Activated CD4-positive, alpha-beta memory T cell treated with anti-CD3 and anti-CD28 coated beads for 36 hours (primary cell): ENCODE measurements around the gene EFNA5. TPM values are rescaled to one million over a fixed set of nuclear protein-coding genes. Genes with fewer than 3 reads are reported as not detected.

Experiments
- CTCF ChIA-PET: fragments of 350-600 bp; sonication (Branson Sonifier 250); formaldehyde crosslinking; loops from one replicate; lab custom pipeline; 2021; ENCODE audit warnings: antibody characterized with exemption, inconsistent platforms; lab: Charles Lee
- POLR2A ChIA-PET: fragments of 350-600 bp; sonication (Branson Sonifier 250); formaldehyde crosslinking; loops from one replicate; lab custom pipeline; 2021; ENCODE audit warnings: antibody characterized with exemption; lab: Charles Lee
- DNase-seq: peaks from one replicate; pipeline ENCODE4 v3.0.0-alpha.2; 2020
- H3K27ac Mint-ChIP-seq: one replicate; pipeline ENCODE4 v1.8.0; 2021; ENCODE audit warnings: mixed read lengths
- H3K27me3 Mint-ChIP-seq: one replicate; pipeline ENCODE4 v1.8.0; 2021; ENCODE audit warnings: mixed read lengths
- H3K36me3 Mint-ChIP-seq: one replicate; pipeline ENCODE4 v1.8.0; 2021; ENCODE audit warnings: mixed read lengths
- H3K4me1 Mint-ChIP-seq: one replicate; pipeline ENCODE4 v1.8.0; 2021; ENCODE audit warnings: low read depth, mixed read lengths
- H3K4me3 Mint-ChIP-seq: one replicate; pipeline ENCODE4 v1.8.0; 2021; ENCODE audit warnings: mild to moderate bottlenecking, mixed read lengths
- H3K9me3 Mint-ChIP-seq: one replicate; pipeline ENCODE4 v1.8.0; 2021; ENCODE audit warnings: mixed read lengths
- intact Hi-C: fragments of 100-400 bp; cut with micrococcal nuclease; formaldehyde crosslinking; loops from one replicate; pipeline ENCODE4 v1.15.1; 2023
- total RNA-seq, 2 experiments: library from RNA; stranded (reverse); gene quantifications; one replicate each; pipeline ENCODE4 v1.2.3, GENCODE V29; 2021

Gene EFNA5
- total RNA-seq, 2 experiments from 2014 or later, result not detected

DNA sequence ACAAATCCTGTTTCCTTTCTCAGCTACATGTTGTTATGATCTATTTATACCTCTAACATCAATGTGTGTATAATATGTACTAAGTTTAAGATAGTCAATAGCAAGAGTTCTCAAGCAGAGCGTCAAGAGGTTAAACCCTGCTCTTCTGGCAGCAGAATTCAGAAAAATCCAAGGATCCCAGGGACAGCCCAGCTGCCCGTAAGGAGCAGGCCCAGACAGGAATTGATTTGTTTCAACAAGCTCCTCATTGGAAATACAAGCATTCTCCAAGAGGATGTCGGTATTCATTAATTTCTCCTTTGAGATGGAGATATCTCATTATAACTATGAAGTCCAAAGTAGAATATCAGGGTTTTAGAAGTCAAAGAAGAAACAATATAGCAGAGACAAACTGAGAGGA is 14.9 kb downstream of the EFNA5 start:
- intact Hi-C loops, result no loop called here

DNA sequence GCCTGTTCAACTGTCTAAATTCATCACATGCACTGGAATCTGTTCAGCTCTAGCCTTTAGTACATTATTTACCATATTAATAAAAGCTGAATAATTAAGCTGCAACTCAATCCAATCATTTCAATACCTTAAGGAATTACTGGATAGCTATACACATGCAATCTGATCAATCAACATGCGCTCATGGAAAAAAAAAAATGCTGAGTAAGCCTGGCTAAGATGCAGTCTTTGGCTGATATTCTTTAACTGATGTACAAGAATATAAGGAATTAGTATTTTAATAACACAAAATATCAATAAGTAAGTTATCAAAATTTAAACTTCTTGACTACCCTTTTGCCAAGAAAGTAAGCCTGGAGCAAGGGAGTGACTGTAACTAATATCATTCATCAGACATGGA is 15.9 kb downstream of the EFNA5 start:
- no peak for DNase-seq
- Mint-ChIP-seq H3K27ac (no peak overlapping the region), H3K36me3 (no peaks in the 10 kb centered on the region), H3K27me3 (peaks cover 6% of the 10 kb centered on the region), H3K4me3 (no peak overlapping the region), H3K4me1 (no peaks in the 10 kb centered on the region), H3K9me3 (no peaks in the 10 kb centered on the region)
- intact Hi-C loops, result no loop called here
- ChIA-PET POLR2A (no interaction called here), CTCF (no interaction called here)

More for the DNA sequence above, 14.9 kb downstream of the EFNA5 start:
- CTCF ChIA-PET, result no interaction called here
- Mint-ChIP-seq H3K4me1 (no peaks in the 10 kb centered on the region), H3K27ac (no peak overlapping the region), H3K27me3 (peaks cover 6% of the 10 kb centered on the region), H3K4me3 (no peak overlapping the region), H3K9me3 (no peaks in the 10 kb centered on the region), H3K36me3 (no peaks in the 10 kb centered on the region)
- POLR2A ChIA-PET, result no interaction called here
- no peak for DNase-seq

DNA sequence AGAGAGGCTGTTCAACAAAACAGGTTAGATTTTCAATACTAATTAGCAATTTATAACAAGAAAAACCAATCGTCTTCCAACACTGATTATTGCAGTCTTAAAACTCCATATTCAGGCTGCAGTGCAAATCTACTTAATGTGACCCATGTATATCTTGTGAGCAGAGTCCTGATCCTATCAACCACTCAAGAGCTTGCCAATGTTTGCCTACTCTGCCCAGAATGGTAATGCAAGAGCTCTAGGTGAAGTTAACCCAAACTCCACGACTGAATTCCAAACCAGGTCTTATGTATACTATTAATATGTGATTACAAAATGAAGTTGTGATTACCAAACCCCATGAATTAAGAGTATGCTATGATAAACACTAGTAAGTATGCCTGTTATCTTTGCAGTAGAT is 17.1 kb downstream of the EFNA5 start:
- no peak overlapping the region for H3K4me3 Mint-ChIP-seq
- ChIA-PET POLR2A (no interaction called here), CTCF (no interaction called here)
- no peak overlapping the region for H3K27ac Mint-ChIP-seq
- H3K36me3 Mint-ChIP-seq, result no peaks in the 10 kb centered on the region
- H3K9me3 Mint-ChIP-seq, result no peaks in the 10 kb centered on the region
- no peaks in the 10 kb centered on the region for H3K4me1 Mint-ChIP-seq
- DNase-seq, result no peak
- peaks cover 3% of the 10 kb centered on the region for H3K27me3 Mint-ChIP-seq
- intact Hi-C loops, result no loop called here

DNA sequence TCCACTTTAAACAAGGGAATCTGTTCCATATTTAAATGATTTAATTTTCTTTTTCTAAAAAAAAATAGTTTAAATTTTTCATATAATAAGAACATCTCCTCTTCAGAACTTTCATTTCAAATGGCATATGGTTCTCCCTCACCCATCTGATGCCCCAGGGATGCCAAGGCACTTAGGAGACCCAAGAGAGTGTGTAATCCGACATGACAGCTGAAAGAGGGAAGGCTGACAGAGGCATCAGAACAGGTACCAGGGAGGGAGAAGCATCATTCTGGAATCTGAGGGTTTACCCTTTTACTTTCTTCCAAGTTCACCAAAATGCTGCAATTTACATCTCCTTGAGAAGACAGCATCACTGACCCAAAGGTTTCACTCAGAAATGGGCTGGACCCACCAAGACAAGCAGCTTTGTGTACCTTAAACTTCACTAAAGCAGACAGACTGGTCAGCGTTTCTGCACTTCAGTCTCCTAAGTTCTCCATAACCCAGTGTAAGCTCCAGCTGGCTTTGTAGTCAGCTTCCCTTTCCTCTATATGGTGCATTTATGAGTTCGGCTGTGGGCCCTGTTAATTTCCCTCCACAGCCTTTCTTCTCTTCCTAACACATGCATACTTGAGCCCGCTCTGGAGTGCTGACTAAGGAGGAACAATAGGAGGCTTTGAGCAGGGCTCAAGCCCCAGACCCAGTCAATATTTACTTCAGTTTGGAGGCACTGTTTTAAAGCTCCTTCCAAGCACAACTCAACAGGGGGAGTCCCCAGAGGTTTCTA is 17.7 kb downstream of the EFNA5 start:
- H3K36me3 Mint-ChIP-seq, result no peaks in the 10 kb centered on the region
- H3K9me3 Mint-ChIP-seq, result no peaks in the 10 kb centered on the region
- peaks cover 3% of the 10 kb centered on the region for H3K27me3 Mint-ChIP-seq
- H3K27ac Mint-ChIP-seq, result no peak overlapping the region
- DNase-seq, result no peak
- no peak overlapping the region for H3K4me3 Mint-ChIP-seq
- POLR2A ChIA-PET, result no interaction called here
- H3K4me1 Mint-ChIP-seq, result no peaks in the 10 kb centered on the region
- intact Hi-C loops, result no loop called here
- CTCF ChIA-PET, result no interaction called here

DNA sequence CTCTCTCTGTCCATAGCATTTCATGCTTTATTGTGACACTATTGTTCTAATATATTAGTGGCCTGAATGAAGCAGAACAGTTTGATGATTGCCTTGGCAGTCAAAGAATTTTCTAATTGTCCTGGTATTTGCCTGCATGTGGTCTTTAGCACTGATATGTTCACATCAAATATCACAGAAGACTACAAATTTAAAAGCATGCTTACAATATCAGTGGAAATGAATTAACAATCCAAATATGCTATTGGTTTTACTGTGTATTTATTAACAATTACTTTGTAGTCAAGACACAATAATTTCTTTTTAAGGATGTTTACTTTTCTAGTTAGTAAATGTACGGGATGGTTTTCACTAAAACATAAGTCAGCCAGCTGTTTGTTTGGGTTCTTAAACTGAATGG is 18.3 kb downstream of the EFNA5 start:
- Mint-ChIP-seq H3K9me3 (no peaks in the 10 kb centered on the region), H3K27ac (no peak overlapping the region), H3K4me3 (no peak overlapping the region), H3K27me3 (peaks cover 3% of the 10 kb centered on the region), H3K36me3 (no peaks in the 10 kb centered on the region), H3K4me1 (no peaks in the 10 kb centered on the region)
- CTCF ChIA-PET, result no interaction called here
- POLR2A ChIA-PET, result no interaction called here
- intact Hi-C loops, result no loop called here
- DNase-seq, result no peak

DNA sequence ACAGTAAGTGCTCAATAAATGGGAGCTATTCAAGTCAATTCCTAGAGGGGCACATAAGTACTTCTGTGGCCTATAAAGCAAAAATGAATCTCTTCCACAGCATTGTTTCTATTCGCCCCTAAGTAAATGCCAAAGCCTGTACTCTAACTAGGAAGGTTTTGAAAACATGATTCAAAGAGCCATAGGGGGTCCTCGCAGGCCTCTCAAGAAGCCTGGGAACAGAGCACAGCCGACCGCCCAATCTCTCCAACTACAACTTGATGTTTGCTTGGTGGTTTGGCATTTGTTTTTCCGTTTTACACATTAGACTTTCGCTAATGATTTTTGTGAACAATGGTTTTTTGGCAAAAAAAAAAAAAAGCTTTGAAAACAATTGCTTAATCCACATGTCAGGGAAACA is 19.4 kb downstream of the EFNA5 start:
- Mint-ChIP-seq H3K4me1 (no peaks in the 10 kb centered on the region), H3K36me3 (no peaks in the 10 kb centered on the region), H3K27ac (no peak overlapping the region), H3K4me3 (no peak overlapping the region), H3K27me3 (peaks cover 3% of the 10 kb centered on the region), H3K9me3 (no peaks in the 10 kb centered on the region)
- CTCF ChIA-PET, result interaction anchor here (0.6 kb wide), 1 partner anchor 99 kb away, joined by 3 read pairs; no protein-coding TSS in a partner anchor
- DNase-seq, result no peak
- POLR2A ChIA-PET, result no interaction called here
- intact Hi-C loops, result no loop called here

DNA sequence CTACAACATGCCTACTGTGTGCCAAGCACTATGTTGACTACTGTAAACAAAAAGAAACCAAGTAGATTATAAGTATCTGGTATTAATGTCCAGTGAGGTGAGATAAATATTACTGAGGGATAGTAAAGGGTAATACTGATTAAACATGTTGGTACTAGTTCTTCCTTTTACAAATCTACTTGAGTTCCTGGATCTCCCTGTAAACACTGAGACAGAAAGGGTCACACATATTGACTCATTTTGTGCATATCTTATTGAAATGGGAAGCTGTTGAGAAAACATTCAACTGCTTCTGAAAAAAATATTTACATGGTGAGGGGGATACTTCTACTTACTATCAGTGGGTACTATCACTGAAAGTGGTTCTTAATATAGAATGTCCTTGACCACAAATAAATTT is 24.3 kb downstream of the EFNA5 start:
- intact Hi-C loops, result no loop called here
- no peak overlapping the region for H3K4me3 Mint-ChIP-seq
- DNase-seq, result no peak
- no peaks in the 10 kb centered on the region for H3K9me3 Mint-ChIP-seq
- H3K27ac Mint-ChIP-seq, result no peak overlapping the region
- H3K27me3 Mint-ChIP-seq, result peaks cover 4% of the 10 kb centered on the region
- POLR2A ChIA-PET, result no interaction called here
- CTCF ChIA-PET, result no interaction called here
- no peaks in the 10 kb centered on the region for H3K4me1 Mint-ChIP-seq
- no peaks in the 10 kb centered on the region for H3K36me3 Mint-ChIP-seq

DNA sequence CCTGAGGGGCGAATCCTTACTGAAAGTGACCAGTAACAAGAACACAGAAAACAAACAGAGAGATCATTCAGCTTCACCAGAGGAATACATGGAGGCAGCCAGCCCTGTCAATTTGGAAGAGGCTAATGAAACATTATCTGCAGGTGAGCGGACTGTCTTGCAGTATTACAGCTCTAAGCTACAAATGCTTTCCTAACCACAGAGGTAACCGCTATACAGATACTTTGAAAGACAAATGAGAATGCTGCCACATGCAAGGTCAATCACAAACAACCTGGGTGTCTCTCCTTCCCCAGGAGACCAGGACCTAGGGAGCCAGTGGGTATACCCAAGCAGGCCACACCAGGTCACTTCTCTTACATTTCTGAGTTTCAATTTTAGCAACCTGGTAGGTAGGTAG is 30.2 kb downstream of the EFNA5 start:
- H3K4me1 Mint-ChIP-seq, result no peaks in the 10 kb centered on the region
- H3K4me3 Mint-ChIP-seq, result no peak overlapping the region
- CTCF ChIA-PET, result no interaction called here
- H3K27me3 Mint-ChIP-seq, result peaks cover 4% of the 10 kb centered on the region
- intact Hi-C loops, result no loop called here
- no peak overlapping the region for H3K27ac Mint-ChIP-seq
- DNase-seq, result no peak
- H3K36me3 Mint-ChIP-seq, result no peaks in the 10 kb centered on the region
- POLR2A ChIA-PET, result no interaction called here
- H3K9me3 Mint-ChIP-seq, result no peaks in the 10 kb centered on the region

DNA sequence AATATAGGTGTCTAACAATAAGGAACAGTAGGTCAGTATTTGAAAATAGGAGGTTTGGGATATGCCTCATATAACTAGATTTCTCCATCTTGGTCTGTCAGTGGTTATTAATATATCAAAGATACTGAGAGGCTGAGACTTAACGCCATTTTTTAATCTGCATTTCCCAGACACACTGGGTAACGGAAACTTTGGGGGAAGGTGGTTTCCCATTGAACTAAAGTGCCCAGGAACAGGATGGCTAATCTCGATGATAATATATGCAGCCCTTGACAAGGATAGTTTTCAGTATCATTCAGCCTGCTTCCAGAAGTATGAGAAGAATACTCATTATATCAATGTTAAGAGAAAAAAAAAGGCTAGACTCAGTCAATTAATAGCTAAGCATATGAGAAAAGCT is 30.7 kb downstream of the EFNA5 start:
- Mint-ChIP-seq H3K9me3 (no peaks in the 10 kb centered on the region), H3K27me3 (peaks cover 4% of the 10 kb centered on the region), H3K27ac (no peak overlapping the region), H3K4me3 (no peak overlapping the region), H3K36me3 (no peaks in the 10 kb centered on the region), H3K4me1 (no peaks in the 10 kb centered on the region)
- intact Hi-C loops, result no loop called here
- POLR2A ChIA-PET, result no interaction called here
- CTCF ChIA-PET, result no interaction called here
- no peak for DNase-seq

DNA sequence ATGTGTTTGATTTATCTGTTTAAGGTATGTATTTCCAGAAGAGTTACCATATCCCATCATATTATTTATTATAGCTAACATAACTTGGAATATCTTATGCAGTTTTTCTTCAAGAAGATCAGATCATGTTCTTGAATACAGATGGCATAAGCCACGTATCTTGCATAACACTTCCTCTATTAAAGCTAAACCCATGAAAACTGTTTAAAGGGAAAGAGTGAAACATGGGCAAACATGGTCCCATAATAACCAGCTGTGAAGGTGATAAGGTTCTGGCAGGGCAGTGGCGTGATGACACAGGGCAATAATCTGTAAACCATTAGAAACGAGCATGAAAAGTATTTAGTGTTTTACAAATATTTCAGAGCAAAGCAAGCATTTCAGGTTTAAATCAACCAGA is 34.2 kb downstream of the EFNA5 start:
- Mint-ChIP-seq H3K4me3 (no peak overlapping the region), H3K4me1 (no peaks in the 10 kb centered on the region), H3K36me3 (no peaks in the 10 kb centered on the region), H3K9me3 (no peaks in the 10 kb centered on the region), H3K27me3 (peaks cover 8% of the 10 kb centered on the region), H3K27ac (no peak overlapping the region)
- ChIA-PET POLR2A (no interaction called here), CTCF (no interaction called here)
- no peak for DNase-seq
- intact Hi-C loops, result no loop called here

DNA sequence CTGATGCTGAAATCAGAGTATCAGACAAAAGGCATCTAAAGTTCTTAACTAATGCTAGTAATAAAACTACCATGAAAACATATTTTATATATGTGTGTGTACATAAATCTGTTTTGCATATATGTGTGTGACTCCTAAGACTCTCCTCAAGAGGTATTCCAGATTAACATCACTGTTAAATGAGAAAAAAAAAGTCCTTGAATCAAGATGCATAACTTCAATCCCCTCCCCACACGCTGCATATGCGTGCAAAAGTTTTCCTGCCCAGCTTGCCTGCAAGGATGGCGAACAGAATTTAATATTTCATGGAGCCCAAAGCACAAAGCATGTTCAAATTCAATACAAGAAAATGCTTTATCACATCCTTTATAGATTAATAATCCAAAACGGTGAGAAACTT is 34.7 kb downstream of the EFNA5 start:
- Mint-ChIP-seq H3K27ac (no peak overlapping the region), H3K4me3 (no peak overlapping the region), H3K36me3 (no peaks in the 10 kb centered on the region), H3K9me3 (no peaks in the 10 kb centered on the region), H3K4me1 (no peaks in the 10 kb centered on the region), H3K27me3 (peaks cover 8% of the 10 kb centered on the region)
- ChIA-PET POLR2A (no interaction called here), CTCF (no interaction called here)
- DNase-seq, result no peak
- intact Hi-C loops, result no loop called here

DNA sequence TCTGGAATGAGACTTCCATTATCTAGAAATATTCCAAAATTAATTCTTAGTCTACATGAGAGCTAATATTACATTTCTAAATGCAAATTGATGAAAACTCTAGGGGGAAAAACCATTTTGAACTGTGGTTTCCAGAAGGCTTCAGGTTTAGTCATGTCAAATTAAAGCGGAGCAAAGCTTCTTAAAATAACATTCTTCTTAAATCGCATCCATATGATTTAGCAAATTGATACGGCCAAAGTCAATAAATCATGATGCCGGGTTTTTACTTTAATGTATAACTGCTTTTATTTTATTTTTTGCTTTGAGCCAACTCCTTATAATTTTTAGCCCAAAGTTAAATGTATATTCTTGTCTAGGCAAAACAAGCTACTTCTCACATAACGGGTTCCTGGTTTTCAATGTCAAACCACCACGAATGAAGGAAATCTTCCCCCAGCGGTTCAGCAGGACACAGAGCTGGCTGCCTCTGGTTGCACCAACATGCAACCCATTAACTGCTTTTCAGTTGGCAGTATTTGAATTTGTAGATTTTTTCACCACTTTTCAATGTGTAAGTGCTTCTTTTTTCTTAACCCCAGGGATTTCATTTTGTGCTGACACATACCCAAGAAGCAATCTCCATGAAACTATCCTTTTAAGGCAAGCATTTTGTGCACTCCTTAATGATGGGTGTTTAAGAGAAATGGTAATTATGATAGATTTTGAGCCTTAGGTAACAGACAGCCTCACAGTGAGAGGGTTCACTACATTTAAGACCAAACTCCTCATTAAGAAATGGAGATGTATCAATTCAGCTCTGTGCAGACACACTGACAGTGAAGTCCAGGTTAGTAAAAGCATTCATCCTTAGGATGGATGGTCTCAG is 35.5 kb downstream of the EFNA5 start:
- peaks cover 8% of the 10 kb centered on the region for H3K27me3 Mint-ChIP-seq
- DNase-seq, result no peak
- no peaks in the 10 kb centered on the region for H3K9me3 Mint-ChIP-seq
- ChIA-PET POLR2A (no interaction called here), CTCF (no interaction called here)
- no peak overlapping the region for H3K27ac Mint-ChIP-seq
- no peaks in the 10 kb centered on the region for H3K36me3 Mint-ChIP-seq
- intact Hi-C loops, result no loop called here
- no peaks in the 10 kb centered on the region for H3K4me1 Mint-ChIP-seq
- no peak overlapping the region for H3K4me3 Mint-ChIP-seq
